Activated CD8-positive, alpha-beta T cell treated with anti-CD3 and anti-CD28 coated beads for 36 hours (primary cell): ENCODE results near the gene UGT1A1. TPM values are rescaled to one million over a fixed set of nuclear protein-coding genes. Genes with fewer than 3 reads are reported as not detected.

ENCODE experiments used
- ATAC-seq: fragments of 200-7000 bp; cut with Tn5 transposase; one replicate; pipeline ENCODE4 v1.10.0; 2021; ENCODE audit warnings: mild to moderate bottlenecking, moderate library complexity
- CTCF ChIA-PET: fragments of 350-600 bp; sonication (Branson Sonifier 250); formaldehyde crosslinking; loops from one replicate; lab custom pipeline; 2021; ENCODE audit warnings: antibody characterized with exemption; lab: Charles Lee
- POLR2A ChIA-PET: fragments of 350-600 bp; sonication (Branson Sonifier 250); formaldehyde crosslinking; loops from one replicate; lab custom pipeline; 2021; ENCODE audit warnings: antibody characterized with exemption; lab: Charles Lee
- DNase-seq: peaks from one replicate; pipeline ENCODE4 v3.0.0-alpha.2; 2020
- H3K27ac Mint-ChIP-seq: one replicate; pipeline ENCODE4 v1.8.0; 2021; ENCODE audit warnings: mild to moderate bottlenecking, mixed read lengths
- H3K27me3 Mint-ChIP-seq: one replicate; pipeline ENCODE4 v1.8.0; 2021; ENCODE audit warnings: mixed read lengths
- H3K36me3 Mint-ChIP-seq: one replicate; pipeline ENCODE4 v1.8.0; 2021; ENCODE audit warnings: low read depth, mixed read lengths
- H3K4me1 Mint-ChIP-seq: one replicate; pipeline ENCODE4 v1.8.0; 2021; ENCODE audit warnings: low read depth, mixed read lengths
- H3K4me3 Mint-ChIP-seq: one replicate; pipeline ENCODE4 v1.8.0; 2021; ENCODE audit warnings: mild to moderate bottlenecking, moderate library complexity, mixed read lengths
- H3K9me3 Mint-ChIP-seq: one replicate; pipeline ENCODE4 v1.8.0; 2021; ENCODE audit warnings: mixed read lengths
- intact Hi-C: fragments of 100-400 bp; cut with micrococcal nuclease; formaldehyde crosslinking; loops from one replicate; pipeline ENCODE4 v1.10.0; 2022
- total RNA-seq, 2 experiments: library from RNA; stranded (reverse); gene quantifications; one replicate each; pipeline ENCODE4 v1.2.3, GENCODE V29; 2021
- TF ChIP-seq, protein P1 (sequence below): fragments of 200-600 bp; IDR thresholded peaks from one replicate; pipeline ENCODE4 v1.8.0; 2022; ENCODE audit warnings: antibody characterized with exemption, mild to moderate bottlenecking

Gene UGT1A1
- total RNA-seq, 2 experiments from 2014 or later = not detected

DNA sequence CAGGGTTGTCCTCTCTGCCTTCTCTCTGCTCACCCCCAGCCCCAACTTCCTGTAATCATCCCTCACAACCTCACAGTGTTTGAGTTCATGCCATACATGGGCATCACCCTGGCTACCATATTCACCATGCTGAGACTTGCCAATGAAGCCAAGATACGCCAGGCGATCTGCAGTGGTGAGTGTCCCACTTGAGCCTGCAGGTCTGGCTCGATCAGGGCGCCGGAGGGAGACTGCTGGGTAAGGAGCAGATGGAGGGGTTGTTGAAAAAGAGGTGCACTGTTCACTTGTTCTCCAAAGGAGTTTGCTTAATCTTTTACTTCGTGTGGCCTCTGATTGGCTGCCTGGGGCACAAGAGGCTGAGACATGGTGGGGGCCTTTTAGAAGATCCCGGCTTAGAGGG lies 32.6 kb downstream of the UGT1A1 start:
- H3K27me3 Mint-ChIP-seq = no peaks in the 10 kb centered on the region
- TF ChIP-seq, protein P1, sequence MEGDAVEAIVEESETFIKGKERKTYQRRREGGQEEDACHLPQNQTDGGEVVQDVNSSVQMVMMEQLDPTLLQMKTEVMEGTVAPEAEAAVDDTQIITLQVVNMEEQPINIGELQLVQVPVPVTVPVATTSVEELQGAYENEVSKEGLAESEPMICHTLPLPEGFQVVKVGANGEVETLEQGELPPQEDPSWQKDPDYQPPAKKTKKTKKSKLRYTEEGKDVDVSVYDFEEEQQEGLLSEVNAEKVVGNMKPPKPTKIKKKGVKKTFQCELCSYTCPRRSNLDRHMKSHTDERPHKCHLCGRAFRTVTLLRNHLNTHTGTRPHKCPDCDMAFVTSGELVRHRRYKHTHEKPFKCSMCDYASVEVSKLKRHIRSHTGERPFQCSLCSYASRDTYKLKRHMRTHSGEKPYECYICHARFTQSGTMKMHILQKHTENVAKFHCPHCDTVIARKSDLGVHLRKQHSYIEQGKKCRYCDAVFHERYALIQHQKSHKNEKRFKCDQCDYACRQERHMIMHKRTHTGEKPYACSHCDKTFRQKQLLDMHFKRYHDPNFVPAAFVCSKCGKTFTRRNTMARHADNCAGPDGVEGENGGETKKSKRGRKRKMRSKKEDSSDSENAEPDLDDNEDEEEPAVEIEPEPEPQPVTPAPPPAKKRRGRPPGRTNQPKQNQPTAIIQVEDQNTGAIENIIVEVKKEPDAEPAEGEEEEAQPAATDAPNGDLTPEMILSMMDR = no peak
- no peak for ATAC-seq
- no peak overlapping the region for H3K4me3 Mint-ChIP-seq
- no peaks in the 10 kb centered on the region for H3K4me1 Mint-ChIP-seq
- no peaks in the 10 kb centered on the region for H3K9me3 Mint-ChIP-seq
- DNase-seq = no peak
- CTCF ChIA-PET = no interaction called here
- intact Hi-C loops = no loop called here
- H3K27ac Mint-ChIP-seq = no peak overlapping the region
- H3K36me3 Mint-ChIP-seq = no peaks in the 10 kb centered on the region
- POLR2A ChIA-PET = no interaction called here

DNA sequence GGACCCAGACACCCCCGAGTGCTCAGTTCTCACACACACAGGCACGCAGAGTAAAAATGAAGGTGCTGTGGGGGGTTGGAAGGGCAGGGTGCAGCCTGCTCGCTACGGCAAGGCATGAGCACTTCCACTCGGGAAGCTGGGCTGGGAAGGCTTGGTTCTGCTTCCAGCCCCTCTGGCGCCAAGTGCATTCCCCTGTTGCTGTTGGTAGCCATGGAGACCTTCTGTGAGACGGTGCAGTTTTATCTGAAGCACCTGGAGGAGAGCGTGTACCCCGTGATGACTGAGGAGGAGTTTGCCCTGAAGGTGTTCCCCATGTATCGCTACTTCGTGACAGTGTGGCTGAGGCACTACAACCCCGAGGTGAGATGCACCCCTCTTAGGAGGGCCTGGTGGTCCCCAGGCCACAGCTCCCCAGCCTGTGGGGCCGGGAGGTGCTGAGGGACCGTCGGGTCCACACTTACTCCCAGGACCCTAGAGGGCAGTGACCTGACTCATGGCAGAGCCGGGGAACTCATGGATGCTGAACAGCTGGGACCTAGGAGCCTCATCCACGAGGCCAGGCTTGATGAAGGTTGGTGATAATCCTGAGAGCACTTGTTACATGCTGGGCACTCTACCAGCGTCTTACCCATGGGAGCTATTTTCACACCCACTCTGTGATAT lies 33.5 kb downstream of the UGT1A1 start:
- no peaks in the 10 kb centered on the region for H3K36me3 Mint-ChIP-seq
- TF ChIP-seq, protein P1 = no peak
- no peak for DNase-seq
- intact Hi-C loops = no loop called here
- H3K27me3 Mint-ChIP-seq = no peaks in the 10 kb centered on the region
- ATAC-seq = no peak
- H3K9me3 Mint-ChIP-seq = no peaks in the 10 kb centered on the region
- H3K4me3 Mint-ChIP-seq = no peak overlapping the region
- no peak overlapping the region for H3K27ac Mint-ChIP-seq
- POLR2A ChIA-PET = no interaction called here
- CTCF ChIA-PET = no interaction called here
- H3K4me1 Mint-ChIP-seq = no peaks in the 10 kb centered on the region

DNA sequence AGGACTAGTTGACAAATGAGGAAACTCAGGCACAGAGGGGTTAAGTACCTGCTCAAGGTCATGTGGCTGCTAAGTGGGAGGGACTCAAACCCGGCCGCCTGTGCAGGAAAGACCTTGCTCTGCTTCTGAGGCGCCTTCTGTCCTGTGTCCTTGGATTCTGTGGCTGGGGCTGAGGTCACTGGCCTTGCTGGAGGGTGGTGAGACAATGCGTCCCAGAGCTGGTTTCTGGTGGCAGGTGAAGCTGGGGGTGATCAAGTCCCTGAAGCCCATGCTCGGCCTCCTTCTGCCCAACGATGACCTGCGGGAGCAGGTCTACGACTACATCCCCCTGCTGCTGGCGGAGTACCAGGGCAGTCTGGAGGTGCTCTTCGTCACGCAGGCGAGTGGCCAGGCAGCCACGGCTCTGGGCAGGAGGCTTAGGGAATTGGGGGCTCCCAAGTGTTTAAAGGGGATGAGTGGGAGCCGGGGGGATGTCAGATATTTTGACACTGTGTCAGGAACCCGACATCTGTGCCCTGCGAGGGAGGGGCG lies 34.1 kb downstream of the UGT1A1 start:
- intact Hi-C loops = no loop called here
- Mint-ChIP-seq H3K4me1 (no peaks in the 10 kb centered on the region), H3K27me3 (no peaks in the 10 kb centered on the region), H3K36me3 (no peaks in the 10 kb centered on the region), H3K27ac (no peak overlapping the region), H3K9me3 (no peaks in the 10 kb centered on the region), H3K4me3 (no peak overlapping the region)
- TF ChIP-seq, protein P1 = no peak
- ChIA-PET CTCF (no interaction called here), POLR2A (no interaction called here)
- no peak for ATAC-seq
- no peak for DNase-seq

DNA sequence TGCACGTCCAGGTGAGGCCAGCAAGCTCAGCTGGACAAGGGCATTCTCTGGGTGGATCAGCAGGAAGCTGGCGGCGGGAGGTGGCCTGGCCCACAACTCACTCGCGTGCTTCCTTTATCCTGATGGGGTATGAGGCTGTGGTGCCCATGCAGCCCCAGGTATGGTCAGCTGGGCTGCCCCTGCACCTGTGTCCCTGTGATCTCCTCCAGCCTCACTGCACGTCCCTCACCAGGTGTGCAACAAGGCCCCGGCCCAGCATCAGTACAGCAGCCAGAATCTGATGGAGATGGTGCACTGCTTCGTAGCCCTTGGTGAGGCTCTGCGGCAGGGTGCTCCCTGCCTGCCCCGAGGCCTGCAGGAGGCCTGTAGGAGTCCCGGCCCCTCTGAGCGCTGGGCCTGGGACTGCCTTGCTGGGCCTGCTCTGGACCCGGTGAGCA lies 35.7 kb downstream of the UGT1A1 start:
- H3K27me3 Mint-ChIP-seq = no peaks in the 10 kb centered on the region
- intact Hi-C loops = no loop called here
- H3K36me3 Mint-ChIP-seq = no peaks in the 10 kb centered on the region
- no peaks in the 10 kb centered on the region for H3K9me3 Mint-ChIP-seq
- no peaks in the 10 kb centered on the region for H3K4me1 Mint-ChIP-seq
- ATAC-seq = no peak
- no peak overlapping the region for H3K27ac Mint-ChIP-seq
- H3K4me3 Mint-ChIP-seq = no peak overlapping the region
- TF ChIP-seq, protein P1 = no peak
- DNase-seq = no peak
- ChIA-PET CTCF (interaction anchor here (1.7 kb wide), 1 partner anchor 9 kb away, joined by 5 read pairs; no protein-coding TSS in a partner anchor), POLR2A (no interaction called here)

DNA sequence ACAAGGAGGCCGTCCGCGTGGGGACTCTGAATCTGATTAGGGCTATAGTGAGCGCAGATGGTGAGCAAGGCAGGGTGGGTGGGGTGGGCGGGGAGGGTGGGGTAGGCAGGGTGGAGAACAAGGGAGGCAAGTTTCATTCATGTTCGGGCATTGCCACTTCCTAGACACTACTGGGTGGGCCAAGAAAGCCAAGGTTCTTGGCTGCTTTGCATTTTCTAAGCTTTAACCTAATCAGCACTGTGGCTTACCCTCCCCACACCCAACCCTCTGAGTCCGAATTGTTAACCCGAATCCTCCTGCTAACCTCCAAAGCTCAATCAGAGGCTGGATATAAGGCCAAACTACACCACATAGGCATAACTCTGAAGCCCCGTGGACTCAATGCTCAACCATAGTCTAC lies 36.2 kb downstream of the UGT1A1 start:
- CTCF ChIA-PET = interaction anchor here (1.7 kb wide), 1 partner anchor 9 kb away, joined by 5 read pairs; no protein-coding TSS in a partner anchor
- no peak for DNase-seq
- TF ChIP-seq, protein P1 = no peak
- Mint-ChIP-seq H3K36me3 (no peaks in the 10 kb centered on the region), H3K4me1 (peaks cover 2% of the 10 kb centered on the region), H3K27ac (no peak overlapping the region), H3K4me3 (no peak overlapping the region), H3K27me3 (no peaks in the 10 kb centered on the region), H3K9me3 (no peaks in the 10 kb centered on the region)
- intact Hi-C loops = no loop called here
- no peak for ATAC-seq
- POLR2A ChIA-PET = no interaction called here
